ENCODE measurements around the gene UBQLNL. TPM values are rescaled to one million over a fixed set of nuclear protein-coding genes. Genes with fewer than 3 reads are reported as not detected.

Gene UBQLNL
- 0.08 TPM for polyA plus RNA-seq (2013, experiment 1 of 2; ENCODE audit: insufficient read length)
- polyA plus RNA-seq (2013, experiment 2 of 2; ENCODE audit: insufficient read length), result 0.11 TPM

GRCh38 chr11:5516599-5516998 lies at the start of gene UBQLNL:
Gene UBQLNL (minus strand): TSS chr11:5516699. CDS start chr11:5516441, 258 bp downstream.
- DNase-seq, result no peak

- DNase-seq, result no peak
These were observed 47.9 kb upstream of the UBQLNL start for GRCh38 chr11:5564259-5565019.

- no peak for DNase-seq
These were observed 41.3 kb upstream of the UBQLNL start for GRCh38 chr11:5557751-5558150.

GRCh38 chr11:5556596-5557188 lies 40.2 kb upstream of the UBQLNL start:
- DNase-seq, result no peak

- DNase-seq, result no peak
These were observed 36.8 kb upstream of the UBQLNL start for GRCh38 chr11:5553343-5553742.

- DNase-seq, result peak; percentile 94
These were observed 34.1 kb upstream of the UBQLNL start for GRCh38 chr11:5550440-5551095.

- DNase-seq, result no peak
These were observed 31.9 kb upstream of the UBQLNL start, which contains the start of gene OR52H1 for GRCh38 chr11:5548440-5548839. Gene OR52H1 (minus strand): TSS chr11:5548540. CDS start chr11:5545505, 3,035 bp downstream.

GRCh38 chr11:5547982-5548381 lies 31.5 kb upstream of the UBQLNL start:
- DNase-seq, result no peak

GRCh38 chr11:5546457-5546856 lies 30.0 kb upstream of the UBQLNL start:
- peak; percentile 56 for DNase-seq

- DNase-seq, result no peak
These were observed 24.9 kb upstream of the UBQLNL start for GRCh38 chr11:5541427-5541826.

- no peak for DNase-seq
These were observed 20.0 kb upstream of the UBQLNL start for GRCh38 chr11:5536482-5536881.

- no peak for DNase-seq
These were observed 17.5 kb upstream of the UBQLNL start for GRCh38 chr11:5534046-5534445.

- no peak for DNase-seq
These were observed 14.7 kb upstream of the UBQLNL start for GRCh38 chr11:5531053-5531831.

GRCh38 chr11:5528495-5528894 lies 12.0 kb upstream of the UBQLNL start:
- no peak for DNase-seq

- DNase-seq, result no peak
These were observed 11.2 kb upstream of the UBQLNL start for GRCh38 chr11:5527716-5528115.

GRCh38 chr11:5524756-5525155 lies 8.3 kb upstream of the UBQLNL start:
- no peak for DNase-seq

- no peak for DNase-seq
These were observed 5.8 kb upstream of the UBQLNL start for GRCh38 chr11:5522308-5522707.

- DNase-seq, result no peak
These were observed 5.0 kb upstream of the UBQLNL start for GRCh38 chr11:5521540-5521939.

- no peak for DNase-seq
These were observed 1.7 kb downstream of the UBQLNL start for GRCh38 chr11:5514841-5515240.

GRCh38 chr11:5509803-5510202 lies 6.7 kb downstream of the UBQLNL start, which contains the start of gene UBQLN3:
Gene UBQLN3 (minus strand): TSS chr11:5509957. CDS start chr11:5509558, 399 bp downstream.
- no peak for DNase-seq

- no peak for DNase-seq
These were observed 7.9 kb downstream of the UBQLNL start for GRCh38 chr11:5508605-5509004.

- no peak for DNase-seq
These were observed 8.6 kb downstream of the UBQLNL start for GRCh38 chr11:5507933-5508305.
